Iris pigment epithelial cell (primary cell): ENCODE data around the gene PHF19.

Source experiments
- DNase-seq: peaks from one replicate; pipeline ENCODE4 v3.0.0-alpha.2; 2011; ENCODE audit warnings: low read depth

The PHF19 gene

GRCh38 chr9:120876842-120877240 lies at the start of gene PHF19:
PHF19 (minus strand) TSS chr9:120877188; CDS start chr9:120874741, 2,447 bp downstream.
- DNase-seq: peak; percentile 52

GRCh38 chr9:120926397-120926928 lies 49.5 kb upstream of the PHF19 start, which contains the start of gene TRAF1:
TRAF1 (minus strand) TSS chr9:120926796; CDS start chr9:120926075, 721 bp downstream.
- no peak for DNase-seq

- DNase-seq: peak; percentile 92
Measured at GRCh38 chr9:120925535-120926396, 48.8 kb upstream of the PHF19 start.

GRCh38 chr9:120924698-120925534 lies 47.9 kb upstream of the PHF19 start:
- DNase-seq: no peak

GRCh38 chr9:120923620-120924328 lies 46.8 kb upstream of the PHF19 start:
- no peak for DNase-seq

- no peak for DNase-seq
Measured at GRCh38 chr9:120922404-120923195, 45.6 kb upstream of the PHF19 start.

GRCh38 chr9:120921661-120922181 lies 44.7 kb upstream of the PHF19 start:
- no peak for DNase-seq

- DNase-seq: no peak
Measured at GRCh38 chr9:120920806-120921178, 43.8 kb upstream of the PHF19 start.

GRCh38 chr9:120919843-120920805 lies 43.1 kb upstream of the PHF19 start:
- no peak for DNase-seq

GRCh38 chr9:120918931-120919842 lies 42.2 kb upstream of the PHF19 start:
- DNase-seq: no peak

GRCh38 chr9:120917929-120918762 lies 41.2 kb upstream of the PHF19 start:
- DNase-seq: no peak

GRCh38 chr9:120916991-120917880 lies 40.2 kb upstream of the PHF19 start:
- DNase-seq: no peak

GRCh38 chr9:120916588-120916987 lies 39.6 kb upstream of the PHF19 start:
- DNase-seq: peak; percentile 73

GRCh38 chr9:120915854-120916470 lies 39.0 kb upstream of the PHF19 start:
- no peak for DNase-seq

- DNase-seq: no peak
Measured at GRCh38 chr9:120914953-120915352, 38.0 kb upstream of the PHF19 start.

GRCh38 chr9:120914396-120914795 lies 37.4 kb upstream of the PHF19 start:
- no peak for DNase-seq
